SKM-1 (cell line): ENCODE data around the gene CNOT8.
"Not testable (repeated sequence)": the region's sequence is repeated elsewhere in the genome, so short reads cannot be mapped to it uniquely, and the experiment has no call there.

ENCODE experiments used
- DNase-seq: peaks from one replicate; lab custom pipeline; 2025; ENCODE audit not compliant: unreplicated experiment; lab: John Stamatoyannopoulos, UW

Gene CNOT8

DNA sequence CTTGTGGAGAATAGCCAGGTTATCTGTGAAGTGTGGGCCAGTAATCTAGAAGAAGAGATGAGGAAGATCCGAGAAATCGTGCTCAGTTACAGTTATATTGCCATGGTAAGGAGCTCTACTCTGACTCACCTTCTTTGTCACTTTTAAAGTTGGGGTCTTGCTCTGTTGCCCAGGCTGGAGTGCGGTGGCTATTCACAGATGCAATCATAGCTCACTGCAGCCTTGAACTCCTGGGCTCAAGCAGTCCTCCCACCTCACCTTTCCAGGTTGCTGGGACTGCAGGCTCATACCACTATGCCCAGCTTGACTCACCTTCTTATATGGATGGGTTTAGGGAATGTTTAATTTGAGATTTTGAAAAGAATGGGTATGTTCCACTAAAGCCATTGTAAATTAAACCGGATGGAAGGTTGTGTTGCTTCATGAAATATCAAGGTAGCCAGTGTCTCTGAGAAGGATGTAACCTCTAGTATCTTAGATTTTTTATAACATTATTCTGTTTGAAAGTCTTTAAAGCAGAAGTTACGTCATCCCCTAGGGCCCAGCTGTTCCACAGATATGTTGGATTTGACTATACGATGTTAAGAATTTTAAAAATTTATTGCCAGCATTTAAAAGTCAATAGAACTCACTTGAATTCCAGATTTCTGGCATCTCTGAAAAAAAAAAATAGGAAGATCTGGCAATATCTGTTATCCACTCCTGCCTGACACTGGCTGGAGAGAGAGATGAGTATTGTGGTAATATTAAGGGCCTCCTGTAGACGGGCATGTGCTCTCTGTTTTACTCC, 5.1 kb downstream of the CNOT8 start:
- no peak for DNase-seq

DNA sequence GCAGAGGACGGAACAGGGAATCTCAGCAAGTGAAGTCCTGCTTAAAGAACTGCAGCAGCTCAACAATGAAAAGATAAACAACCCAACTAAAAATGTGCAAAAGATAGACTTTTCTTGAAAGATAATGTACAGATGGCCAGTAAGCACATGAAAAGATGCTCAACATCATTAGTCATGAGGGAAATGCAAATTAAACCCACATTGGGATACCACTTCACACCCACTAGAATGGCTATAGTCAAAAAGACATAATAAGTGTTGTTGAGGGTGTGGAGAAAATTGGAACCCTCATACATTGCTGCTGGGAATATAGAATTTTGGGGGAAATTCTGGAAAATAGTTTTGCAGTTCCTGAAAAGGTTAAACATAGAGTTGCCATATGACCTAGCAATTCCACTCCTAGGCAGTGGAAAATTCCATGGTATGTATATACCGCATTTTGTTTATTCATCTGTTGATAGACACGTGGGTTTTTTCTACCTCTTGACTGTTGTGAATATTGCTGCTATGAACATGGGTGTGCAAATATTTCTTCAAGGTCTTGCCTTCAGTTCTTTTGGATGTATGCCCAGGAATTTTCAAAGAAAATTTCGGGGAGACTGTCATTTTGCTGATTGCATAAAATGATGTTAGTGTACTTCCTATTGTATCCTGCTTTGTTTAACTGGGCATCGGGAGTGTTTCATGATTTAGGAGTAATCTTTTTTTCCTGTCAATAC, 7.2 kb downstream of the CNOT8 start:
- DNase-seq: no peak

GRCh38 chr5:154866841-154867240, 8.4 kb downstream of the CNOT8 start:
- DNase-seq: no peak

DNA sequence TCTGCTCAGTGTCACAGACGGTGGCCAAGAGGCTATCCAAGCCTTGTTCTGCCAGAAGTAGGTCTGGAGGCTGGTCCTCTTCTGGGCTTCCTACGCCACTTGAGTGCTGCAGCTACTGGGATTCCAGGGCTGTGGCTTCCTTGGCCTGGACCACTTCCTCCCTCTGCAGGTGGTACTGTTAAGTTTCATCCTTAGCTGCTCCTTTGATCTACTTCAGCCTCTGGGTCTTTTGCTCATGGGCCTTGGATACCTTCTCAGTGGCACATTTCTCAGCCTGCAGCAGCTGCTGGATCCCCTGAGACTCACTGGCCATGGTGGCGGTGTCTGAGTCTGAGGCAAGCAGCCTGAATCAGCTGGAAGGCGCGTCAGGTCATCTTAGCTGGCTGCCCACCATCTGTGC, 10.3 kb downstream of the CNOT8 start:
- no peak for DNase-seq

DNA sequence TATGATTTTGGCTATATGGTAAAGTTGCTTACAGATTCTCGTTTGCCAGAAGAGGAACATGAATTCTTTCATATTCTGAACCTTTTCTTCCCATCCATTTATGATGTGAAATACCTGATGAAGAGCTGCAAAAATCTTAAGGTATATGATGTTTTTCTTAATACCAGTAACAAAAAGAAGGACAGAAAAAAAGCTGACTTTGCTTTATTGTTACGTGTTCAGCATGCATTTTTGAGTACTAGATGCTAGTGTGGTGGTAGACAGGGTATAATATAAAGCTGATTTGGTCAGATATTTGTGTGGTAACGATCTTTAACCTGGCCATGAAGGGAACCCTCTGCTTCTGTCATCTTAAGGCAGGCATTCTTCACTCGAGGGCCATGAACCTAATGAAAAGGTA, 13.3 kb downstream of the CNOT8 start:
- DNase-seq: no peak

DNA sequence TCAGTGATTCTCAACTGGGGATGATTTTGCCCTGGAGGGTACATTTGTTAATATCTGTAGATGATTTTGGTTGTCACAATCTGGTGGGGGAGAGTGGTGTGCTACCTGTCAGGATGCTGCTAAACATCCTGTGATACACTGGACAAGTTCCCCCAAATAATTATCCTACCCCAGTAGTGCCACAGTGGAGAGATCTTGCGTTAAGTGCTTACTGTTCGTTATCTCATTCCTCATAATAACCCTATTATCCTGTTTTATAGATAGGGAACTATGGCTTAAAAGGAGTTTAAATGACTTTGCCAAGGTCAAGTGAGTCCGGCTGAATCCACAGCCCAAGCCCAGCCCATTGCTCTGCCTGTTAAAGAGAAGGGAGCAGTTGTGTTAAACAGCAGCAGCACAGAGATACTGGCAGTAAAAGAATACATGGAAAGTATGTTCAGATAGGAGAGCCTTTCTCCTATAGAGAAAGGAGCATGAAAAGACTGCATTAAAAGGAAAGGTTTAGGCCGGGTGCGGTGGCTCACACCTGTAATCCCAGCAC, 15.4 kb downstream of the CNOT8 start:
- no peak for DNase-seq

GRCh38 chr5:154878642-154879335, 20.4 kb downstream of the CNOT8 start:
- no peak for DNase-seq

DNA sequence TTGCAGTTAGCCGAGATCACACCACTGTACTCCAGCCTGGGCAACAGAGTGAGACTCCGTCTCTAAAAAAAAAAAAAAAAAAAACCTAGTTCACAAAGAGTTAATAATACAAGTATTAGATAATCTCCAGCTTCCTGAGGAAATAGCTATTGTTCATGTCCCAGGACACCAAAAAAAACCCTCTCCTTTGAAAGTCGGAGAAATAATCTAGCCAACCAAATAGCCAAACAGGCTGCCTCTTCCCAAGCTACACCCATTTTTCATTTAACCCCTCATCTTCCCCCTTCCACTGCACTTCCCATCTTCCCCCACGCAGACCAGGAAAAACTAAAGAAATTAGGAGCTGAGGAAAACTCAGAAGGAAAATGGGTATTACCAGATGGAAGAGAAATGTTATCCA, 23.6 kb downstream of the CNOT8 start:
- no peak for DNase-seq

DNA sequence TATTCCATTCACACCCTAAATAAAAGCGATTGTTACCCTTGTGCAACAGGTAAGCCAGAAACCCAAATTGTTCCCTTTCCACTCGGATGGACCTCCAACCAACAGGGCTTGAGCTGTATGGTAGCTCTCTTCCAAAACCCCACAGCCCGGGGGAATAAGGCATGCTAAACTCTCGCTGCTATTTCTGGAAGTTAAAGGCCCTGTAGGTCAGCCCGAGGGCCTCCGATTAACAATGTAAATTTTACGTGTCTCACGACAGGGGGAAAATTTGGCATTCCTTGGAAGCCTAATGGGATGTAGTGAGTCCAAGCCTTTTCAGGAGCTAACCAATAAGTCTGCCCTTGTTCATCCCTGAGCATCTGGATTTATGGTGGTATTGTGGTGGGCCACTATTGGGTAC, 26.0 kb downstream of the CNOT8 start:
- DNase-seq: no peak

GRCh38 chr5:154885439-154885838, 27.0 kb downstream of the CNOT8 start:
- peak; percentile 78 for DNase-seq

- no peak for DNase-seq
These were observed 33.9 kb downstream of the CNOT8 start for GRCh38 chr5:154892369-154892771.

DNA sequence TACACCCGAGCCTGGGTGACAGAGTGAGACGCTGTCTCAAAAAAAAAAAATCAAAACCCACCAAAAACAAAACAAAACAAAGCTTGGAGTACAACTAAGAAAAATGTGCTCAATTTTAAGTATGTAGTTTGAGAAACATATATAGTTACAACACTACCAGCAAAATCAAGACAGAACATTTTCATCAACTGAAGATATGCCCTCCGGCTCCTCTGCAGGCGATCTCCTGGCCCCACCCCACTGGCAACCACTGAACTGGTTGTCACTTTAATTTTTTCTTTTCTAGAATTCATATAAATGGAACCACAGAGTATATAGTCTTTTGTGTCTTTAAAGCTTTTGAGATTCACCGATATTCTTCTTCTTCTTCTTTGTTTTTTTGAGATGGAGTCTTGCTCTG, 35.0 kb downstream of the CNOT8 start:
- no peak for DNase-seq

- DNase-seq: no peak
These were observed 37.5 kb downstream of the CNOT8 start for GRCh38 chr5:154895606-154896561.

DNA sequence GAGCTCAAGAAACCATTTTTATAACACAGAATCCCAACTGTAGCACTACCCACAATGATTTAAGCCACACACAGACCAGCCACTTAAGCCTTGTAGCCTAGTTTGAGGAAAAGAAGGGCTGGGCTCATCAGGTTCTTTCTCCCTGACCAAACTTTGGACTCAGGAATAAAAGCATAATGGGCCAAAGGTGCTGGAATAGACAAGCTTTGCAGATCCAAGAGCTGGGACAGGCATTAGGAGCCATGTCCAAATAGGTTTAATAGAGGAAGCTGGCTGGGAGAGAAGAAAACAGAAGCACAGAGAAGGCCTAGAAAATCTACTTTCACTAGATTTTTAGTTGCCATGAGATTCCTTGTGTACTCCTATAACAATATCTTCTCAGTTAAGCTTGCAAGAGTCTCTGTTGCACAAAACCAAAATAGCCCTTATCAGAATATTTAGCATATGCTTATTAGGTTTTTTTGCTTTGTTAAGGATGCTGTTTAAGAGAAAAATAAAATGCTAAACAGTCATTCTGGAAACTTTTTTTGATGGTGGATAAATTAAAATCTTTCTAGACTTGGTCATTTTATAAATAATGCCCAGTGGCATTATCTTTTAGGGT, 38.2 kb downstream of the CNOT8 start:
- DNase-seq: no peak

DNA sequence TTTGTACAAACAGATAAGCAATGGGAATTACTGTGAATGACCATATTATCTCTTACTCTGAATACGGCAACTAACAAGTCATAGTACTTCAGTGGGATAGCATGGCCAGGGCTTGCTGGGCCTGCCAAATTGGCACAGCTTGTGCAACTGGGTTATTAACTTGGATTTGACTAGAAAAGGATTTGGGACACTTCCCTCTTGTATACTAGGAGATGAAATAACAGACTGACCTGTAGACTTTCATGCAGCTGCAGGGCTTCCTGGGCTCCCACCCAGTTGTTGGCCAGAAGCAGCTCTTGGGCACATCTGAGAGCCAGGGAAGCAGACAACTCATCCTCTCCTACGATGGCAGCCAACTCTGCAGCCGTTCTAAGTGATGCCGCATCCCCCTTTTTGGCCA, 39.8 kb downstream of the CNOT8 start:
- DNase-seq: no peak

DNA sequence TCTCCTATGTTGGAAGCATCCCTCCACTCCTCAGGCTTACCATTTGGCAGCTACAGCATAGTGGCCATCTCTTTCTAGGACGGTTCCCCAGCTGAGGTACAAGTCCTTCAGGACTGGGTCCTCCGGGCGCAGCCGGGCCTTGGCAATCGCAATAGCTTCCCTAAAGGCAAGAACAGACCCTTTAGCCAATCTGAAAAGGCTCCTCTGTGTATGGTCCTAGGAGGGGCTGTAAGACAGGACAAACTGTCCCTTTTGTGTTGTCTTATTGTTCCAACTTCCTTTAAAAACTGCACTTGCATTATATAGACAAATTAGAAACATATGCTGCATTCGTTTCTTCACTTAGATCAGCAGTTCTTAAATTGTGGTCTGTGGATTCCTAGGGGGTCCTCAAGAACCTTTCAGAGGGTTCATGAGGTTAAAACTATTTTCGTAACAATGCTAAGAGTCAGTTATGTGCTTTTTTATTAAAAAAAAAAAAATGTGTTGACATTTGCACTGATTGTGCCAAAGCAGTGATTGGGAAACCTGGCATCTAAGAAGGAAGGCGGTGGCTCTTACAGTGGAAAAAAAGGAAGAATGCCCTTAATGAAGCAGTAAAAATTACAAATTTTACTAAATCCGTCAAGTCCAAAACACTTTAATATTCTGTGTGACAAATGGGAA, 40.9 kb downstream of the CNOT8 start:
- no peak for DNase-seq

DNA sequence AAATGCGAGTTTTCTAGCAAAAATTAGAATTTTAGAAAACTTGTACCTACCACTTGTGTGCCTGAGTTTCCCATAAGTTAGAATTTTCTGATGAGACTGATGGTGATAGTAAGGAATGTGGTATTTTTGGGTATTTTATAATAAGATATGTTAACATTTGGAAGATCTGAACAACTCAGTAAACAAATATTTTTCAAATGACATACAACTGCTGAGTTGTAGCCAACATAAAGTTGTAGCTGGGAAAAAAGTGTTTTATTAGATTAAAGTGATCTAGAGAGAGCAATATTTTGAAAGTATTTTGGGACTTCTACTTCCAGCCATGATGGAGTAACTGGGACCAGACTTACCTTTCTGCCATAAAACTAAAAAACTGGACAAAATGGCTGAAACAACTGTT, 41.6 kb downstream of the CNOT8 start:
- no peak for DNase-seq

DNA sequence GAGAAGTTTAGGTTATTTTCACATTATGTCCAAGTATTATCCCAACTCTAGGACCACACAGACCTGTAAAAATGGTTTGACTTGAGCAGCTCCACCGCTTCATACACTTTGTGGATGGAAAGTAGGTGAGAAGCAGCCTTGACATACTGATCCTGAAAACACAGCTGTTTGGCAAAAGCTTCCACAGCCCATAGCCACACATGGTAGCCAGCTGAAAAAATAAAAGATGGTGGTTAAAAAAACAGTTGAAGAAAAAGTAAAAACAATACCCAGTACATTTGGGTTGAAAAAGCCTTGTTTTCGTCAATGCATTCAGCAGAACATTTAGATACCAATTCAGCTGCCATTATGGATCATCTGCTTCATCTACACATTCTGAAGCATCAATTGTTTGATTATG, 42.8 kb downstream of the CNOT8 start:
- DNase-seq: no peak

- no peak for DNase-seq
These were observed 43.5 kb downstream of the CNOT8 start for GRCh38 chr5:154901913-154902312.

- DNase-seq: not testable (repeated sequence)
These were observed 47.2 kb downstream of the CNOT8 start for GRCh38 chr5:154905601-154906000.
